HepG2 (cell line): Measurements from ENCODE around the gene B3GNT2. TPM values are rescaled to one million over a fixed set of nuclear protein-coding genes. Genes with fewer than 3 reads are reported as not detected.

Source experiments
- ARHGAP35 ChIP-seq: sonication (generic); formaldehyde crosslinking; IDR thresholded peaks from 2 replicates; pipeline ENCODE4 v1.9.0; 2022; ENCODE audit warnings: mild to moderate bottlenecking, inconsistent platforms, moderate library complexity, missing genetic modification reagents, borderline replicate concordance
- CSRNP2 ChIP-seq: sonication (generic); formaldehyde crosslinking; conservative IDR thresholded peaks from 2 replicates; pipeline ENCODE4 v1.8.0; 2022; ENCODE audit warnings: low read depth, missing genetic modification reagents
- E2F2 ChIP-seq: sonication (generic); formaldehyde crosslinking; IDR thresholded peaks from 2 replicates; pipeline ENCODE4 v1.4.0; 2020; ENCODE audit warnings: missing genetic modification reagents, borderline replicate concordance
- EP300 ChIP-seq, 3 experiments: sonication (generic) in 1 of 3; formaldehyde crosslinking in 1 of 3; IDR thresholded peaks; 2 replicates each; pipeline versions ENCODE4 v1.5.1 to v1.6.1; 2011 to 2020; ENCODE audit warnings: low read depth in 2 of 3, low read length in 2 of 3, borderline replicate concordance in 1 of 3, improper control_type of control experiment in 1 of 3, mild to moderate bottlenecking in 1 of 3, missing genetic modification reagents in 1 of 3, moderate library complexity in 1 of 3
- GATAD2A ChIP-seq: IDR thresholded peaks from 2 replicates; pipeline ENCODE4 v1.6.1; 2016
- HNF1A ChIP-seq, 2 experiments: sonication (generic) in 1 of 2; formaldehyde crosslinking in 1 of 2; IDR thresholded peaks; 2 replicates each; pipeline versions ENCODE4 v1.4.0 to v1.6.1; 2016 to 2020; ENCODE audit warnings: borderline replicate concordance in 1 of 2, low read depth in 1 of 2, mild to moderate bottlenecking in 1 of 2, missing genetic modification reagents in 1 of 2
- HNF1B ChIP-seq: sonication (generic); formaldehyde crosslinking; IDR thresholded peaks from 2 replicates; pipeline ENCODE4 v1.5.1; 2020; ENCODE audit warnings: mild to moderate bottlenecking, moderate library complexity, missing genetic modification reagents
- KLF15 ChIP-seq: sonication (generic); formaldehyde crosslinking; IDR thresholded peaks from 2 replicates; pipeline ENCODE4 v1.8.1; 2023; ENCODE audit warnings: borderline replicate concordance, mild to moderate bottlenecking, inconsistent platforms, missing genetic modification reagents, mixed read lengths
- NFIC ChIP-seq: IDR thresholded peaks from 2 replicates; pipeline ENCODE4 v1.6.1; 2012; ENCODE audit warnings: mild to moderate bottlenecking, low read length, inconsistent platforms
- SAP130 ChIP-seq: IDR thresholded peaks from 2 replicates; pipeline ENCODE4 v1.6.1; 2016; ENCODE audit warnings: low read depth
- TBL1XR1 ChIP-seq: fragments of 150-350 bp; IDR thresholded peaks from 2 replicates; pipeline ENCODE4 v1.6.1; 2014; ENCODE audit warnings: borderline replicate concordance, low read length; ENCODE audit not compliant: partially characterized antibody
- ZFP1 ChIP-seq: IDR thresholded peaks from 2 replicates; pipeline ENCODE4 v1.6.1; 2016
- ZNF124 ChIP-seq: sonication (generic); formaldehyde crosslinking; IDR thresholded peaks from 2 replicates; pipeline ENCODE4 v1.4.0; 2020; ENCODE audit warnings: missing genetic modification reagents
- ZNF136 ChIP-seq: sonication (generic); formaldehyde crosslinking; IDR thresholded peaks from 2 replicates; pipeline ENCODE4 v1.8.1; 2022; ENCODE audit warnings: low read depth, mild to moderate bottlenecking, moderate library complexity, missing genetic modification reagents
- ZNF160 ChIP-seq: sonication (generic); formaldehyde crosslinking; IDR thresholded peaks from 2 replicates; pipeline ENCODE4 v1.8.0; 2022; ENCODE audit warnings: mild to moderate bottlenecking, inconsistent platforms, missing genetic modification reagents
- ZNF333 ChIP-seq: sonication (generic); formaldehyde crosslinking; IDR thresholded peaks from 2 replicates; pipeline ENCODE4 v1.4.0; 2020; ENCODE audit warnings: mild to moderate bottlenecking, missing genetic modification reagents, borderline replicate concordance
- ZNF383 ChIP-seq: sonication (generic); formaldehyde crosslinking; IDR thresholded peaks from 2 replicates; pipeline ENCODE4 v1.4.0; 2020; ENCODE audit warnings: missing genetic modification reagents, mild to moderate bottlenecking, borderline replicate concordance
- ZNF747 ChIP-seq: sonication (generic); formaldehyde crosslinking; IDR thresholded peaks from 2 replicates; pipeline ENCODE4 v1.8.1; 2023; ENCODE audit warnings: missing genetic modification reagents, mild to moderate bottlenecking, borderline replicate concordance
- ZSCAN20 ChIP-seq: sonication (generic); formaldehyde crosslinking; IDR thresholded peaks from 2 replicates; pipeline ENCODE4 v1.4.0; 2020; ENCODE audit warnings: missing genetic modification reagents, mild to moderate bottlenecking, borderline replicate concordance
- polyA plus RNA-seq, 8 experiments: library from polyadenylated mRNA; depleted of rRNA in 3 of 8; stranded (reverse) in 7 of 8; unstranded in 1 of 8; fragments of >200 nt; fragmentation: Illumina TruSeq in 4 of 8; extraction: Trizol in 4 of 8; gene quantifications; 2 replicates each; pipeline versions ENCODE4 v1.2.1 to v1.2.3, GENCODE V29; 2011 to 2016; ENCODE audit warnings: low read depth in 4 of 8, missing spikeins in 1 of 8, mixed read lengths in 1 of 8; ENCODE audit not compliant: insufficient read depth in 1 of 8
- total RNA-seq, 5 experiments: library from RNA; depleted of rRNA; stranded (reverse); fragments of >200 nt; fragmentation: Illumina TruSeq; extraction: Trizol; gene quantifications; 2 replicates each; pipeline ENCODE4 v1.2.3, GENCODE V29; 2016; ENCODE audit warnings: low read depth in 1 of 5

The B3GNT2 gene
- total and polyA plus RNA-seq, 2 of the 13 experiments (the other 11 are each of a cell fraction or from before 2014, with no cell fraction given): 26.3 to 28.5 TPM

- no peak for TF ChIP-seq ZNF124 (CRISPR knock-in tag)
- no peak for TF ChIP-seq ZNF747 (CRISPR knock-in tag)
- no peak for TF ChIP-seq ZSCAN20 (CRISPR knock-in tag)
- no peak for TF ChIP-seq TBL1XR1
- no peak for TF ChIP-seq EP300 (IDR thresholded peaks at IDR 0.05; ENCODE audit: low read depth in 2 of 2, low read length in 2 of 2)
- no peak for TF ChIP-seq EP300 (CRISPR knock-in tag; IDR thresholded peaks at IDR 0.05; ENCODE audit: borderline replicate concordance)
- no peak for TF ChIP-seq E2F2
- peak; percentile 80 for TF ChIP-seq SAP130
- no peak for TF ChIP-seq ARHGAP35
- TF ChIP-seq ZNF333 (CRISPR knock-in tag): no peak
- no peak for TF ChIP-seq KLF15 (CRISPR knock-in tag)
- TF ChIP-seq HNF1A (IDR thresholded peaks at IDR 0.05; ENCODE audit: low read depth): peak; percentile 63
- no peak for TF ChIP-seq HNF1A (CRISPR knock-in tag; IDR thresholded peaks at IDR 0.05; ENCODE audit: borderline replicate concordance)
- no peak for TF ChIP-seq ZNF160 (CRISPR knock-in tag)
- TF ChIP-seq ZFP1: no peak
- TF ChIP-seq CSRNP2 (CRISPR knock-in tag): no peak
- TF ChIP-seq ZNF383: no peak
- no peak for TF ChIP-seq GATAD2A (CRISPR knock-in tag)
- no peak for TF ChIP-seq ZNF136 (CRISPR knock-in tag)
- TF ChIP-seq HNF1B (CRISPR knock-in tag): peak; percentile 31; the same call in 1 of the 2 replicates
- no peak for TF ChIP-seq NFIC
Measured at GRCh38 chr2:62197011-62197924, 1.4 kb downstream of the B3GNT2 start (continued).
